LNCaP clone FGC (cell line): ENCODE results near the gene TMPRSS6.

Experiments used
- DNase-seq: peaks from one replicate; pipeline ENCODE4 v3.0.0-alpha.2; 2011; ENCODE audit warnings: low read depth
- H3K4me3 ChIP-seq: 2 replicates; pipeline ENCODE4 v1.5.1; 2011; ENCODE audit warnings: mild to moderate bottlenecking, low read depth, low read length, control low read depth
- TF ChIP-seq, protein P1 (sequence below): IDR thresholded peaks from 2 replicates; pipeline ENCODE4 v1.5.1; 2012; ENCODE audit warnings: mild to moderate bottlenecking; ENCODE audit not compliant: control insufficient read depth, insufficient read depth; ENCODE audit errors: extremely low read depth

TMPRSS6 gene

DNA sequence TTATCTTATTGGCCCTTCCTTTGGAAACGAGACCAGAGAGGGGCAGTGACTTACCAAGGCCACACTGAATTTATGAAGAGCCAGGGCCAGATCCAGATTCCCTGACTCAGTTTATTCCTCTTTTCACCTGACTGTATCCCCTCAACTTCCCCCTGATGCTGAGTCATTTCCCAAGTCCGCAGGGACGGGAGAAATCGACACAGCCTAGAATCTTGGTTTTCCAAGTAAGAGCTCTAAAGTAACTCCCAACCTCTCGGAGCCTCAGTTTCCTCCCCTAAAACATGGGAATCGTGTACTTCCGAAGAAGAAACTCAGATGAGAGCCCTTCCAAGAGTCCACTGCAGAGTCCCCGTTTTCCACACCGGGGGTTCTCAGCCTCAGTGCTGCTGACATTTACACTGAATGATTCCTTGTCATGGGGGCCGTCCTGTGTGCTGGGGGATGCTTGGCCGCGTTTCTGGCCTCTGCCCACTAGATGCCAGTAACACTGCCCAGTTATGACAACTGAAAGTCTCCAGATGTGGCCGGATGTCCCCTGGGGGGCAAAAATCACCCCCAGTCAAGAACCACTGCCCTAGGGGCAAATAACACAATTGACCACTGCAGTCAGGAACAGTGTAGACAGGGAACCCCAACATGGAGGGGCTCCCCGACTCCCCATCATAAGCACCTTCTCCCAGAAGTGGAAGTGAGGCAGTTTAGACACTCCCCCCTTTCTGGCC lies 78.8 kb downstream of the TMPRSS6 start:
- H3K4me3 ChIP-seq, result no peak overlapping the region
- no peak for DNase-seq
- TF ChIP-seq, protein P1, sequence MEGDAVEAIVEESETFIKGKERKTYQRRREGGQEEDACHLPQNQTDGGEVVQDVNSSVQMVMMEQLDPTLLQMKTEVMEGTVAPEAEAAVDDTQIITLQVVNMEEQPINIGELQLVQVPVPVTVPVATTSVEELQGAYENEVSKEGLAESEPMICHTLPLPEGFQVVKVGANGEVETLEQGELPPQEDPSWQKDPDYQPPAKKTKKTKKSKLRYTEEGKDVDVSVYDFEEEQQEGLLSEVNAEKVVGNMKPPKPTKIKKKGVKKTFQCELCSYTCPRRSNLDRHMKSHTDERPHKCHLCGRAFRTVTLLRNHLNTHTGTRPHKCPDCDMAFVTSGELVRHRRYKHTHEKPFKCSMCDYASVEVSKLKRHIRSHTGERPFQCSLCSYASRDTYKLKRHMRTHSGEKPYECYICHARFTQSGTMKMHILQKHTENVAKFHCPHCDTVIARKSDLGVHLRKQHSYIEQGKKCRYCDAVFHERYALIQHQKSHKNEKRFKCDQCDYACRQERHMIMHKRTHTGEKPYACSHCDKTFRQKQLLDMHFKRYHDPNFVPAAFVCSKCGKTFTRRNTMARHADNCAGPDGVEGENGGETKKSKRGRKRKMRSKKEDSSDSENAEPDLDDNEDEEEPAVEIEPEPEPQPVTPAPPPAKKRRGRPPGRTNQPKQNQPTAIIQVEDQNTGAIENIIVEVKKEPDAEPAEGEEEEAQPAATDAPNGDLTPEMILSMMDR, result no peak

DNA sequence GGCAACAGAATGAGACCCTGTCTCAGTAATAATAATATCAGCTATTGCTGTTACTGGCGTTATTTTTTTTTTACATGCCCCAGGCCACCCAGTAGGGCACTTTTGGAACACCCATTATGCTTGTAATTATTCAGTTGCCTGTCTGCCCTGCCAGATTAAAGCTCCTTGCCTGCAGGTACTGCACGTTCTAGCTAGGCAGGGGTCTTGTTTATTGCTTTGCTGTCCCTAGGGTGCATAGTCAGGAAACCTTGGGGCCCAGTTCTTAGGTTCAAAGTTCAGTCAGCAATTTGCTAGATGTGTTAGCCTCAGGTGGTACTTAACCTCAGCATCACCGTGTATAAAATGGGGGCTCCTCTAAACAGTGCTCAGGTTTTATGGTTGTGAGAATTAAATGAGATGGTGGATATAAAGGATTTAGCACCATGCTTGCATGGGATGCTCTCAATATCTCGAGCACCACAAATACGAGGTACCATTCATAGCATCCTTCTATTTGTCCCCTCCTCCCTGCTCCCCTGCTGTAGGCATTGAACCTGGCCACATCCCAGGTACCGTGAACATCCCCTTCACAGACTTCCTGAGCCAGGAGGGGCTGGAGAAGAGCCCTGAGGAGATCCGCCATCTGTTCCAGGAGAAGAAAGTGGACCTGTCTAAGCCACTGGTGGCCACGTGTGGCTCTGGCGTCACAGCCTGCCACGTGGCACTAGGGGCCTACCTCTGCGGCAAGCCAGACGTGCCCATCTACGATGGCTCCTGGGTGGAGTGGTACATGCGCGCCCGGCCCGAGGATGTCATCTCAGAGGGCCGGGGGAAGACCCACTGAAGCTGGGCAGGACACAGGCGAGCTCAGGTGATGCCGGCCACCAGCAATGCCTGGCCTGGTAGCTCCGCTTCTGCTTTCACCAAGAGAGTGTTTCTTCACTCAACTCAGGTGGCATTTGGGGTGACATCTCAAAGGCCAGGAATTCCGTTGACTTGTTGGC lies 80.5 kb downstream of the TMPRSS6 start:
- TF ChIP-seq, protein P1, result no peak
- no peak overlapping the region for H3K4me3 ChIP-seq
- no peak for DNase-seq

DNA sequence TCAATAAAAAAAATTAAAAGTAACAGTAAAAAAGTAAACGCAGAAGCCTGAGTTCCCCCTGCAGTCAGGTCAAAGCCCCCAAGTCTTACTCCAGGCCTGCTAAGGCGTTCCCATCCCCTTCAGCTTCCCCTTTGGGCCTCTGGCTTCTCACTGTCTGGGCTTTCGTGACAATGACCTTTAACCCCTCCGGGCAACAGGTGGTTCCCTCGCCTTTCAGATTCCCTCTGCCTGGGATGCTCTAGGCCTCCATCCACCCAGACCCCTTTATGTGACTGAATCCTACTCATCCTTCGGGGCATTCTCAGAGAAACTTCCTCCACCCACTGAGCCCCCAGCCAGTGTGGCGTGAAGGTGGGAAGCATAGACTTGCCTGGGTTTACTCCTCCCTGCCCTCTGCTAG lies 82.0 kb downstream of the TMPRSS6 start:
- TF ChIP-seq, protein P1, result no peak
- no peak for DNase-seq
- no peak overlapping the region for H3K4me3 ChIP-seq

DNA sequence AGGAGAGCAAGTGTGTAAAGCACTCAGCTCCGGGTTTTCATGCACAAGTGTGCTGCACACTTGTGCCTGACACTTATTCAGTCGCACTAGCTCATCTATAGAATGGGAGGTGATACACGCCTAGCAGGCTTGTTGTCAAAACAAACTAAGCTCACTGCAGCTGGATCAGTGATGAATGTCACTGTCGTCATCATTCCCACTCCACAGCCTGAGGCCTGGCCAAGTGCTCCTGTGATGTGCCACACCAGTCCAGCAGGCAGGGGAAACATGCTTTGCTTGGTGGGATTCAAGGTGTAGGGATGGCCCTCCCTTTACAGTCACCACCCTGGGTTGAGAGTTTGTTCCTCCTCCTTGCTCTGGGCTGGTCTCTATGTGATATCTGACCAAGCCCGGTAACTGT lies 83.2 kb downstream of the TMPRSS6 start:
- TF ChIP-seq, protein P1, result no peak
- DNase-seq, result no peak
- H3K4me3 ChIP-seq, result no peak overlapping the region

DNA sequence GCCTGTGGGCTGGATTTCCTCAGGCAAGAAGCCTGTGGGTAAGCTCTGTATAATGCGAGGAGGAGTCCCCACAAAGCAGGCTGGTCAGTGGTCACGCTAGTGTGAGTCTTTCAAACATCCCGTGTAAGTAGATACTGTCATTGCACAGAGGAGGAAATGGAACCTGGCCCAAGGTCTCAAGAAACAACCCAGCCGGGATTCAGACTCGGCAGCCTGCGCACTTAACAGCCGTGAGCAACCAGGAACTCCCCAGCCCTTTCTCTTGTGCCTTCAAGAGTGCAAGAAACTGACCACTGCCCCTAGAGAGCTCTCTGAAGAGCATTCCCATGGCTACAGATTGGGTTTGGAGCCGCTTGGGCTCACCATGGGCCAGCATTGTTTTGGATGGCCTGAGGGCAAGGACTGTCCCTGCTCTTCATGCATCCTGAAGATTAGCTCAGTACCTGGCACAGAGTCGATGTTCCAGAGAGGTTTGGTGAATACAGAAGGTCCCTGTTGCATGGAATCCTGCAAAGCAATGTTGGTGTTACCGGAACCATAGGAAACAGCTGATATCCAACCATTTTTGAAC lies 83.9 kb downstream of the TMPRSS6 start:
- no peak overlapping the region for H3K4me3 ChIP-seq
- TF ChIP-seq, protein P1, result no peak
- DNase-seq, result no peak

DNA sequence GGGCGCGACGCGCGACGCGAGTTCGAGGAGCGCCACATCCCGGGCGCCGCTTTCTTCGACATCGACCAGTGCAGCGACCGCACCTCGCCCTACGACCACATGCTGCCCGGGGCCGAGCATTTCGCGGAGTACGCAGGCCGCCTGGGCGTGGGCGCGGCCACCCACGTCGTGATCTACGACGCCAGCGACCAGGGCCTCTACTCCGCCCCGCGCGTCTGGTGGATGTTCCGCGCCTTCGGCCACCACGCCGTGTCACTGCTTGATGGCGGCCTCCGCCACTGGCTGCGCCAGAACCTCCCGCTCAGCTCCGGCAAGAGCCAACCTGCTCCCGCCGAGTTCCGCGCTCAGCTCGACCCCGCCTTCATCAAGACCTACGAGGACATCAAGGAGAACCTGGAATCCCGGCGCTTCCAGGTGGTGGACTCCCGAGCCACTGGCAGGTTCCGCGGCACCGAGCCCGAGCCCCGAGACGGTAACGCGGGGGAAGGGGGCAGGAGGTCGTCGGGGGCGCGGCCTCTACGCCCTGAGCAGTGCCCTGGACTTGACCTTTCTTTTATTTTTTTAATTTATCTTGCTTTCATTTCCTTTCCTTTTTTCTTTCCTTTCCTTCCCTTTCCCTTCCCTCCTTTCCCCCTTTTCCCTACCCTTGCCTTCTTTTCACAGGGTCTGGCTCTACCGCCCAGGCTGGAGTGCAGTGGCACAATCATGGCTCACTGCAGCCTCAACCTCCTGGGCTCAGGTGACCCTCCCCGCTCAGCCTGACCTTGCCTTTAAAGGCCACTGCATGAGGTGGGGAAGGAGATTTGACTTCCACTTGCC lies 85.0 kb downstream of the TMPRSS6 start:
- TF ChIP-seq, protein P1, result no peak

More for the DNA sequence above, 85.0 kb downstream of the TMPRSS6 start:
- H3K4me3 ChIP-seq, result no peak overlapping the region
- DNase-seq, result no peak
